ENCODE results near the gene TRAPPC3.
A peak's percentile ranks its signal among the peaks of the same experiment; 100 is the strongest.

The TRAPPC3 gene

GRCh38 chr1:36101546-36101945 is 47.7 kb downstream of the TRAPPC3 start:
- ChIA-PET POLR2A (interaction anchor here (0.6 kb wide), 1 partner anchor 45 kb away, joined by 3 read pairs; no protein-coding TSS in a partner anchor), CTCF (interaction anchor here (0.8 to 11.1 kb wide), 7 partner anchors 16 to 184 kb away, joined by 3 to 156 read pairs (median 4); partner anchors contain the start of gene TRAPPC3)
- Histone ChIP-seq H3K27ac (ENCODE audit: extremely low read depth, low read depth, low read length) (no peak overlapping the region), H3K4me3 (ENCODE audit: low read depth, low read length) (no peak overlapping the region), H3K4me1 (ENCODE audit: control insufficient read depth, insufficient read depth, low read length) (no peaks in the 10 kb centered on the region), H3K36me3 (ENCODE audit: control insufficient read depth in 2 of 2, insufficient read depth in 1 of 2, low read length in 2 of 2) (peaks cover 0 to 6% of the 10 kb centered on the region in 2 experiments; a peak in 1 of 3 replicates), H3K9me3 (ENCODE audit: control insufficient read depth, insufficient read depth, low read depth, low read length) (no peaks in the 10 kb centered on the region)
- TF ChIP-seq ZNF146 (tag by site-specific recombination; IDR thresholded peaks at IDR 0.05) (peak; percentile 91), ZNF548 (tag by site-specific recombination; IDR thresholded peaks at IDR 0.05) (no peak), ZNF214 (tag by site-specific recombination; IDR thresholded peaks at IDR 0.05; ENCODE audit: borderline replicate concordance) (no peak)

DNA sequence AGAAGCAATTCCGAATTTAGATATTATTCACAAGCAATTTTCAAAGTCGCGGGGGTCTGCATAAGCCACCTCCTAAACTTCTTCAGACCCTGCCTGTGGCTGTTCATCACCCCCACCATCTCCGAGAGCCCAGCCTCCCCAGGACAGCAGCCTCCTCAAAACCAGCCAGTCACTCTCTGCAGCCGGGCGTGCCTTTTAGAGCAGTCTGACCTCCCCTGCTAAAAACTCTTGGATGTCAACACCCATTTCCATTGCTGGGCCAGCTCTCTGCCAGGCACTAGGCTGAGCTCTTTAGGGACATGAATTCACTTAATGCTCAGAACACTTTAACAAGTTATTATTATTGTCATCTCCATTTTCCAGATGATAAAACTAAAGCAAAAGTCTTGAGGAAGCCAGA is 48.9 kb downstream of the TRAPPC3 start:
- ChIA-PET POLR2A (no interaction called here), CTCF (interaction anchor here (0.6 to 11.1 kb wide), 19 partner anchors 10 to 242 kb away, joined by 3 to 156 read pairs (median 5); partner anchors contain the start of gene TRAPPC3)
- Histone ChIP-seq H3K4me1 (ENCODE audit: control insufficient read depth, insufficient read depth, low read length) (no peaks in the 10 kb centered on the region), H3K4me3 (ENCODE audit: low read depth, low read length) (no peak overlapping the region), H3K9me3 (ENCODE audit: control insufficient read depth, insufficient read depth, low read depth, low read length) (no peaks in the 10 kb centered on the region), H3K36me3 (ENCODE audit: control insufficient read depth in 2 of 2, insufficient read depth in 1 of 2, low read length in 2 of 2) (peaks cover 0 to 17% of the 10 kb centered on the region in 2 experiments; a peak in 1 of 3 replicates), H3K27ac (ENCODE audit: extremely low read depth, low read depth, low read length) (no peak overlapping the region)
- TF ChIP-seq ZBTB48 (tag by site-specific recombination; IDR thresholded peaks at IDR 0.05) (no peak), ZNF175 (tag by site-specific recombination; IDR thresholded peaks at IDR 0.05) (no peak), ZNF155 (tag by site-specific recombination; IDR thresholded peaks at IDR 0.05) (no peak), ZNF211 (tag by site-specific recombination; IDR thresholded peaks at IDR 0.05; ENCODE audit: low read depth) (no peak), ZNF146 (tag by site-specific recombination; IDR thresholded peaks at IDR 0.05) (no peak), ZNF658 (tag by site-specific recombination; IDR thresholded peaks at IDR 0.05) (no peak), ZNF707 (tag by site-specific recombination; IDR thresholded peaks at IDR 0.05) (no peak), KLF16 (tag by site-specific recombination; IDR thresholded peaks at IDR 0.05) (no peak), ZNF664 (tag by site-specific recombination; IDR thresholded peaks at IDR 0.05) (no peak), HOXC10 (CRISPR knock-in tag; IDR thresholded peaks at IDR 0.05) (no peak), ZNF670 (tag by site-specific recombination; IDR thresholded peaks at IDR 0.05; ENCODE audit: low read depth) (no peak), ZBTB17 (tag by site-specific recombination; IDR thresholded peaks at IDR 0.05) (no peak), ZNF266 (tag by site-specific recombination; IDR thresholded peaks at IDR 0.05; ENCODE audit: low read depth) (no peak), KLF1 (tag by site-specific recombination; IDR thresholded peaks at IDR 0.05) (no peak), ZNF274 (IDR thresholded peaks at IDR 0.05; ENCODE audit: low read length) (no peak), ZNF274 (tag by site-specific recombination; IDR thresholded peaks at IDR 0.05; ENCODE audit: borderline replicate concordance) (no peak), KLF8 (tag by site-specific recombination; IDR thresholded peaks at IDR 0.05) (no peak)
- TF ChIP-seq, protein P1, sequence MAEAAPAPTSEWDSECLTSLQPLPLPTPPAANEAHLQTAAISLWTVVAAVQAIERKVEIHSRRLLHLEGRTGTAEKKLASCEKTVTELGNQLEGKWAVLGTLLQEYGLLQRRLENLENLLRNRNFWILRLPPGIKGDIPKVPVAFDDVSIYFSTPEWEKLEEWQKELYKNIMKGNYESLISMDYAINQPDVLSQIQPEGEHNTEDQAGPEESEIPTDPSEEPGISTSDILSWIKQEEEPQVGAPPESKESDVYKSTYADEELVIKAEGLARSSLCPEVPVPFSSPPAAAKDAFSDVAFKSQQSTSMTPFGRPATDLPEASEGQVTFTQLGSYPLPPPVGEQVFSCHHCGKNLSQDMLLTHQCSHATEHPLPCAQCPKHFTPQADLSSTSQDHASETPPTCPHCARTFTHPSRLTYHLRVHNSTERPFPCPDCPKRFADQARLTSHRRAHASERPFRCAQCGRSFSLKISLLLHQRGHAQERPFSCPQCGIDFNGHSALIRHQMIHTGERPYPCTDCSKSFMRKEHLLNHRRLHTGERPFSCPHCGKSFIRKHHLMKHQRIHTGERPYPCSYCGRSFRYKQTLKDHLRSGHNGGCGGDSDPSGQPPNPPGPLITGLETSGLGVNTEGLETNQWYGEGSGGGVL (tag by site-specific recombination; IDR thresholded peaks at IDR 0.05): no peak
- TF ChIP-seq, protein P2, sequence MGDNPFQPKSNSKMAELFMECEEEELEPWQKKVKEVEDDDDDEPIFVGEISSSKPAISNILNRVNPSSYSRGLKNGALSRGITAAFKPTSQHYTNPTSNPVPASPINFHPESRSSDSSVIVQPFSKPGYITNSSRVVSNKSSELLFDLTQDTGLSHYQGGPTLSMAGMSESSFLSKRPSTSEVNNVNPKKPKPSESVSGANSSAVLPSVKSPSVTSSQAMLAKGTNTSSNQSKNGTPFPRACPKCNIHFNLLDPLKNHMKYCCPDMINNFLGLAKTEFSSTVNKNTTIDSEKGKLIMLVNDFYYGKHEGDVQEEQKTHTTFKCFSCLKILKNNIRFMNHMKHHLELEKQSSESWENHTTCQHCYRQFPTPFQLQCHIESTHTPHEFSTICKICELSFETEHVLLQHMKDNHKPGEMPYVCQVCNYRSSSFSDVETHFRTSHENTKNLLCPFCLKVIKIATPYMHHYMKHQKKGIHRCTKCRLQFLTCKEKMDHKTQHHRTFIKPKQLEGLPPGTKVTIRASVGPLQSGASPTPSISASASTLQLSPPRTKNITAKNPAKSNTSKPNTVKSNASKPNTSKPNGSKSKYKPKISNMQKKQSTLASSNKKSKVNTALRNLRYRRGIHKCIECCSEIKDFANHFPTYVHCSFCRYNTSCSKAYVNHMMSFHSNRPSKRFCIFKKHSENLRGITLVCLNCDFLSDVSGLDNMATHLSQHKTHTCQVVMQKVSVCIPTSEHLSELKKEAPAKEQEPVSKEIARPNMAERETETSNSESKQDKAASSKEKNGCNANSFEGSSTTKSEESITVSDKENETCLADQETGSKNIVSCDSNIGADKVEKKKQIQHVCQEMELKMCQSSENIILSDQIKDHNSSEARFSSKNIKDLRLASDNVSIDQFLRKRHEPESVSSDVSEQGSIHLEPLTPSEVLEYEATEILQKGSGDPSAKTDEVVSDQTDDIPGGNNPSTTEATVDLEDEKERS (tag by site-specific recombination; IDR thresholded peaks at IDR 0.05): no peak
